Effector CD4-positive, alpha-beta T cell (primary cell): Measurements from ENCODE around the gene PRSS12.

Source experiments
- DNase-seq: peaks from one replicate; pipeline ENCODE4 v3.0.0-alpha.2; 2020

PRSS12 gene

DNA sequence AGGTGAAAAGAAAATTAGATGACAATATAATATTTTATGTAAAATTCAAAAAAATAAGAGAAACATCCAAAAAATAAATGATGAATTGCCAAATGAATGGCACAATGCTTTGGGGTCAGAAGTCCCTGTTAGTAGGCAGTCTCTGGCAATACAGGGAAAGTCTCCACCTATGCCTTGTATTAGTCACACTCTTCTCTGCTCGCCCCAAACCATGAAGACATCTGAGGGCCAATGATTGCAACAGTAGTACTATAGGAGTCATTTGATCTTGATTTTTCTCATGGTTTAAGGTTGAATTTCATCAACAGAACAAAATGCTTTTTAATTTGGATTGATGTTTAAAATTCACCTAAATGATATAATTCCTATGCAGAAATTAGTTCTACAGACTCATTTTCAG lies 3.9 kb upstream of the PRSS12 start:
- DNase-seq = no peak

DNA sequence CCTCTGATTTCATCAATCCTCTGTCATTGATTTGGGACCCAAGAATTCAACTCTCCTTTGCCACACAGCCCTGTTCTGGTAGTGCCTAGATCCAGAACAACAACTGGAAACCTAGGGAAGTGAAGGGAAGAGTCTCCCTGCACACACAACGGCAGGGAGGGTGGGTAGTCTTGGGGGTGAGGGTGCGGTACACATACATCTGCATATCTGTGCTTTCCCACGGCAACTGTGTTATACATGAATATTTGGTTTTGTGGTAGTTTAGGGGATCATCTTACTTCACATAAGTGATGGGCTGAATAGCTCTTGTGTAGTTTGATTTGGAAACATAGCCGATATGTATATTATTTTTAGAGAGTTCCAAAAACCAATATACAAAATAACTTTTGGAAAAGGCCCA lies 3.3 kb upstream of the PRSS12 start:
- no peak for DNase-seq

DNA sequence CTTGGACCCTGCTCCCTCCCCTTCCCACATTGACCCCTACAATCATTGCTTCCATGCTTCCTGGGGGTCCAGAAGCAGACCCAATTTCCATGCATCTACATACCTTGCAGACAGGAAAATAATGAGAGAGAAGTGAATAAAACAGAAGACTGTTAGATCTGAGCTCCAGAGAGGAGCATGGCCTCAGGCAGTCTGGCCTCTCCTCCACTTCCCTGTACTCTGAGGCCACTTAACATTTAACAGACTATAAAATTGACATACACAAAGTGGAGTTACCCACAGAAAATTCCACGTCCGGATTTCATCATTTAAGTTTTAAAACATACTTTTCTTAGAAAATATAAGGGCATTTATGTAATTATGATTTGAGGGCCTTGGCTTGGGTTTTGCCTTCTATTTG lies 2.1 kb upstream of the PRSS12 start:
- DNase-seq = no peak

DNA sequence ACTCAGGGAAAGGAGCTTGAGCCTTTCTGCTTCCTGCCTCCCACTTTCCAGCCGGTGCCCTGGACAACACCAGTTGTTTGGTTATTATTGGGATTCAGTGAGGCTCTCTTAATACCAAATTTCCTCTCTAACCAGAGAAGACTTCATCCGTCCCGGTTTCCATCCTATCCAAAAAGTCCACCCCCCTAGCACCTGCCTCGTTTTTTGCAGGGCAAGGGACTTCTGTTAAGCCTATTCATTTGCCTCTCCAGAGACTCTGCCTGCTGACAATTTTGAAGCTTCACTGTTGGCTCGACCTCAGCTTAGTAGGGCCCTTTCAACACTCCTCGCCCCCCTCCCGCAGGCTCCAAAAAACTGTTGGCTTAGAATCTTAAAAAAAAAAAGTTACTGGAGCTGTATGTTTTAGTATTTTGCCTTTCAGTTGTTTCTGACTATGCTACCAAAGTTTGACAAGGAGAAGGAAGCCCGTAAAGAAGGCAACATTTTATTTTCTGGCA lies 779 bp upstream of the PRSS12 start:
- DNase-seq = no peak

DNA sequence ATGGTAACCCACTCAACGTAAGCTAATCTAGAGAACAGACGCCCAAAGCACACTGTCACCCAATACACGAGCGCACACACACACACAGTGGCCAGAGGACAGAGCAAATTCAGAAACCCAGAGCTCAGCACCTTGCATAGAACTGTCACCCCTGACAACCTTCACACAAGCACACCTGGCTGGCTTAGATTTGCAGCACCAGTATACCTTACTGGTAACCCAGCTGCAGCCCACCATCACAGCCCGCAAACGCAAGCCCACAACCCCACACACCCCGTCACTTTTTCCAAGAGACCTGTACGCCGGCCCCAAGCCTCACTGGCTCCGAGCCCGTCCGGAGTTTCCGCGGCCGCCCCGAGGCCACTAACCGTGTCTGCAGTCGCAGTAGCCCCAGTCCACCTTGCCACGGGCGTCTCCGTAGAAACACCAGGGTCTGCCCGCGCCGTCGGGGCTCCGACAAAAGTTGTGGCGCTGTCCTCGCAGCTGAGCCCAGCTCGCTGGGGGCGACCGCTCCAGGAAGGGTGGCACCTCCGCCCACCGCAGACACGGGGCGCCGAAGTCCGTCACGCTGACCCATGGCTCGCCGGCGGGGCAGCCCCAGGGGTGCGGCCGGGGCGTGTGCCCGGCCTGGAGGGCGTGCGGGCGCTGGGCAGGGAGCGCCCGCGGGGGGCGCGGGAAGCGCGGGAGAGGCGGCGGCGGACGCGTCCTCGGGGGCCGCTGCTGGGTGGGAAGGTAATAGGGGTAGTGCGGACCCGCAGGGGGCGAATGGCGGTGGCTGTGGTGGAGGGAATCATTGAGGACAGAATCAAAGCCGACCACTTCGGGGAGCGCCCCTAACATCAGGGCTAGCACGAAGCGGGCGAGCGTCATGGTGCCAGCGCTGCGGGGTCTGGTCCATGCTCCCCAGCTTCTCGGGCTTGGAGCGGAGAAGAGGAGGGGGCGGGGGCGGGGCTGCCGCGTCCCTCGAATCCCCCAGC lies 664 bp downstream of the PRSS12 start:
- no peak for DNase-seq

DNA sequence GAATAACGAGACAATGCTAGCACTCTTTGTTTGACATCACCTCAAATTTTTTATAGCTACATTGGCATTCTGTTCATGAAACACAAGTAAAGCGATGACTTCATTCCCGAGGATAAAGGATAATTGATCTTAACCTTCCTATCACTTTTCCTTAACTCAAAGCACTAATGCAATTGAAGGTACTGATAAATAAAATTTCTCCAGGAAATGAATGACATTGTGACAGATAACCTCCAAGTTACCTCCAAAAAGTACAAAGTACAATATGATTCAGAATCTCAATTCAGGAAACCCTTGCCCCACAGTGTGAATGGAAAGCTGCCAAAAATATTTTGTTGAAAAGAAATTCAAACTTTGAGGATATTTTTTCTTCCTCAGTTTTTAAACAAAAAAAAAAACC lies 1.8 kb downstream of the PRSS12 start:
- DNase-seq = no peak

DNA sequence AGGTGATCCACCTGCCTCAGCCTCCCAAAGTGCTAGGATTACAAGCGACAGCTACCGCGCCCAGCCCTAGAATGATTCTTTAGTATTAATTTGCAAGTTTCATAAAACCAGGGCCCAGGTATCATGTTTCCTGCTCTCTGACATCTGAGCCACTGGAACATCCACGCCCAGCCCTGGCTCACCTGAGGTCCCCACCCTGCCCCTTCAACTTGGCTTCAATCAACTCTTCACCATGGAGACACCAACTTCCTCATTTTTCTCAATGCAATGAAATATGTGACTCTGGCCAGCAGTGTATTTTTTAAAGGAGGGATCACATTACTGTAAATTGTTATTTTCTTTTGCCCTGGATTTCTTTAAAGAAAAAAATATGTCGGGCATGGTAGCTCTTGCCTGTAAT lies 3.9 kb downstream of the PRSS12 start:
- no peak for DNase-seq

DNA sequence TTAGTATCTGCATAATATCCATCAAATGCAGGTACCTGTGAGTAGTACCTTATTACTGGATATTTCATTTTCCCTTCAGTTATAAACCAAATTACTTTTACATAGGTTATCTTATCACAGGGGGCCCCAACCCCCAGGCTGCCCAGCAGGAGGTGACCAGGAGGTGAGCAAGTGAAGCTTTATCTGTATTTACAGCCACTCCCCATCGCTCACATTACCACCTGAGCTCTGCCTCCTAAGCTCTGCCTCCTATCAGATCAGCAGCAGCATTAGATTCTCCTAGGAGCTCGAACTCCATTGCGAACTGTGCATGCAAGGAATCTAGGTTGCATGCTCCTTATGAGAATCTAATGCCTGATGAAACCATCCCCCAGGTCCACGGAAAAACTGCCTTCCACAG lies 6.3 kb downstream of the PRSS12 start:
- DNase-seq = no peak

DNA sequence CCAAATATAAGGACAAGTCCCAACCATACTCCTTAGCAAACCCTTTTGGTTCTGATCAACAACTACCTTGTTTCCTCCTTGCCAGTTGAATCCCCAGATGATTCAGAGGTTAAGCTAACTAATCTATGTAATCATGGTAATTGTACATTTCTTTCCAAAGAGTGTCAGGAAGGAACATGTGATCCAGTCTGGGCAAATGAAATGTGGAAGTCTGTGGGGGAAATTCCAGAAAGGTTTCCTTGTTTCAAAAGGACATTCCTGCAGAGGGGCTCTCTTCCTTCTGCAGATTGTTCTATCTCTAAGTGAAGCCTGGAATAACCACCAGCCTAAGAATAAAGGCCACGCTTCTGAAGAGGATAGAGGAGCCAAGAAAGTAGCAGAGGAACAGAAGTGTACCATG lies 7.0 kb downstream of the PRSS12 start:
- no peak for DNase-seq

DNA sequence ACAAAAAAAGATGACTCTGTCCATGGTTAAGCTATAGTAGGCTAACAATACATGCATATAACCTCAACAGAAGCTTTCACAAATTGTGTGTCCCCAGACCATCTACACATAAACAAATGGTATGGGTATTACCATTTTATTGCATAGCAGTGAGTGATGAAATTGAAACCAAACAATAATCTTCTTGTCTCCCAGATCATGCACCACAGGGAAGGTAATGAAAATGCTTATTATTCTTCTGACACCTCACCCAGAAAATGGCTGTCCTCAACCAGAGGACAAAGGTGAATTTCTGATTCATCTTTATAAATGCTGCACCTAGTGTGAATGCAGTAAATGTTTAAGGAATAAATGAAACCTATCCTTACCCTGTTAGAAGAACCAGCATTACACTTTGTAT lies 8.0 kb downstream of the PRSS12 start:
- DNase-seq = no peak

DNA sequence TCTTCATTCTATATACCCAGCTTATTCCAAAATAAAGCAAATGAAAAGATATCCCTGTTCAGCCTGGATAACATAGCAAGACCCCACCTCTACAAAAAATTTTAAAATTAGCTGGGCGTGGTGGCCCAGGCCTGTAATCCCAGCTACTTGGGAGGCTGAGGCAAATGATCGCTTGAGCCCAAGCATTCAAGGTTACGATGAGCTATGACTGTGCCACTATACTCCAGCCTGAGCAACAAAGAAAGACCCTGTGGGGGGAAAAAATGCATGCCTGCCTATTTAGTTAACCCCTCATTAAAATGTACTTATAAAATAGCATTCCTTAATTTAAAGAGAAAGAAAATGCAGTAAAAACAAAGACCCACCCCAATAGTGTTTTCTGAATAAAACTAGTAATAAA lies 9.3 kb downstream of the PRSS12 start:
- DNase-seq = no peak

DNA sequence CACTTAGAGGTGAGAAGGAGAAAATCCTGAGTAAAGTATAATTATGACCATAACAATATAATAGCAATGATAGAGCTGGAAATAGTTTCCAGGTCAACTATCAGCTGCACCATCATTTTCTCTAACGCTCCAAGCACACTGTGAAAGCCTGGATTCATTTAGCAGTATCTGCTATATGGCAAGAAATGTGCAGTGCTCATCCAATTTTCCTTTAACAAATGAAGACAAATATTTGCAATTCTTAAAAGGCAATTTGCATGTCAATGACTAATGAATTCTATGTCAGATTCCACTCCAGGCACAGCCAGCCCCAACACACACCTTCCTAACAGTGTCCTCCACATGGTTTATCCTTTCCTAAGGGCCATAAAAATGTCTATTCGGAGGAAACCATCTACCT lies 12.7 kb downstream of the PRSS12 start:
- DNase-seq = no peak

DNA sequence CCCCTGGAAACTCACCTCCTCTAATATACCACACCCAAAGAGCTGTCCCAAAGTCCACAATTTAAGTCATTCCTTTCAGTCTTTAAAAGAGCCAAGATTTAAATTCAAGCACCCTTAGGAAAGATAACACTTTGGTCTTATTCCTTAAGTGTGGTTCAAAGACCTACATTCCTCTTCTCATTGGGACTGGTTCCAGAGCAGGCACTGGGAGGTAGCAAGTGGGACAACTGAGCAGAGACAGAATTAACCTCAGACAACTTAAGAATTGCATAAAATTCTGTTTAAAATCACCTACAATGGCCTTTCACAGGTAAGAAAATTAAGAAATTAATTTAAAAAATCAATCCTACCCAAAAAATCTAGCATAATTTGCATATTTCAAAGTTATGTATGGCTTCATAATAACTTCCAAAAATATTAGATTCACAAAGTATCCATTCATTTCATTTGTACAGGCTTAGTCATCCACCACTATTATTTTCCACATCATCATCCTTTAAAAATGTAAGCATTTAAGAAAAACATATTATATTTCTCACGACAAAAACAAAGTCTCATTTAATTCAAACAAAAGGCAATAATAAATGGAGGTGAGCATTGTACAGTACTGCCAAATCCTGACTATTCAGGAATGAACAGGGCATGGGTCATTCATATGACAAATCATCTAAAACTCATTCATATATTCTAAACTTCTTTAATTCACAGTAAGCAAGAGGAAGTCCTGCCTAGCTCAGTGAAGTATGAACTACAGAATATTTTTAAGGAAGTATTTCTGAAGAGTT lies 13.6 kb downstream of the PRSS12 start:
- DNase-seq = no peak

DNA sequence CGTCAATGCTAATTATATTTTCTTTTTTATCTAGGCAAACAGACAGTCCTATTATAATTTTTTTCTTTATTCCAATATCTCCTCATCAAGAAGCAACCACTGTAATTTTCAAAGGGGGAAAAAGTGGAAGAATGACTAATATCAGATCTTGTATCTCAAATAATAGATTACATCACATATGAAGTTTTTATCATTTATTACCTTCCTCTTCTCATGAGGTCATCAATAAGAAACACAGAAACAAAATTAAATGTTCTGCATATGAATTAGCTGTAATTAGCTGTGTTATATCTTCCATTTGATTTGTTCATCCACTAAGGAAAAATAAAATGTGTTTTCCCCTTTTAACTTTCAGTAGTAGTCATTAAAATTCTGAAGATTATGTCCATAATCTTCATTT lies 14.3 kb downstream of the PRSS12 start:
- DNase-seq = no peak

DNA sequence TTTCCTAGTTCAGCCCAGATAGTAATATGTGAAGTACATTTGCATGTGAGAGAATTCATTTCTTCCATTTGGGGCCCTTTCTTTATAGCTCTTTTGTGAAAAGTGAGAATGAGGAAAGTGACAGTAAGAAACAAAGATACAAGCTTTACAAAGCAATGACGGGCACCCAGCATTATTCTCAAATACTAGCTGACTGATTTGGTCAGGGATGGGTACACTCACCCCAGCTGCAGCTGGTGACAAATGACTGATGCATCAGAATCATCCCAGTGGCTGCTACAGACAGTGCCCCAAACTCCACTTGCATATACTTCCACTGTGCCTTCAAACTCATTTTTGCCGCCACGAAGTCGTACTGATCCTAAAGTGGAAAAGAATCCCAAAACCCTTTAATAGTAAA lies 14.8 kb downstream of the PRSS12 start:
- DNase-seq = no peak

DNA sequence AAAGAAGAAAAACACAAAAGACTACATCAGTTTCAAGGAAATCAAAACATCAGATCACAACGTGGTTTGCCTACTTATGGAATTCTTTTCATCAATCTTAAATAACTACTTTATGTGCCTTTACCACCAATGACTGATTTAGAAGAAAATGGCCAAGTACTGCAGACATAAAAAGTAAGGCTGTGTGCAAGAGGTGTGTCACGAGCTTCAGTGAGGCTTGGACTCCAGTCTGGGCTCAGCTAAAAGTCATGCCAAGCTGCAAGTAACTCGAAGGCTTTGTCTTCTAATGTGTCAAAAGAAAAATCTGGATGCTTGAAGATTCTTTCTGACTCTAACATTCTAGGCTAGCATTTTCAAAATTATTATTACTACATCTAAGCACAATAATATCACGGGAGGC lies 17.0 kb downstream of the PRSS12 start:
- no peak for DNase-seq

DNA sequence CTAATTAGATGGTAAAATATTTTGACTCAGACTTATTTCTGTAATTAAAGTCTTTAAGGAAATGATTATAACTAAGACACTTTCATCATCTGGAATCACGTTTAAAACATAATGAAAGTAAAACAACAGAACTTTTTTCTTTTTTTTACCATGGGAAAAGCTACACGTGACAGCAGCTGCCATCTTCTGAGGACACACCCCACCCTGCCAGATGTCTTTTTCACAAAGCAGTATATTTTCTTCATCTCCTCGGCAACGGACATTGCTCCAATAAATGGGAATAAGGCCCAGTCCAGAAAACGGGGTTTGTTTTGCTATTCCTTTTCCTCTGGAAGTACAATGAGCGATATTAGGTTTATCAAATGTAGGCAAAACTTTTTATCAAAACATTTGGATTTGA lies 17.5 kb downstream of the PRSS12 start:
- DNase-seq = no peak

DNA sequence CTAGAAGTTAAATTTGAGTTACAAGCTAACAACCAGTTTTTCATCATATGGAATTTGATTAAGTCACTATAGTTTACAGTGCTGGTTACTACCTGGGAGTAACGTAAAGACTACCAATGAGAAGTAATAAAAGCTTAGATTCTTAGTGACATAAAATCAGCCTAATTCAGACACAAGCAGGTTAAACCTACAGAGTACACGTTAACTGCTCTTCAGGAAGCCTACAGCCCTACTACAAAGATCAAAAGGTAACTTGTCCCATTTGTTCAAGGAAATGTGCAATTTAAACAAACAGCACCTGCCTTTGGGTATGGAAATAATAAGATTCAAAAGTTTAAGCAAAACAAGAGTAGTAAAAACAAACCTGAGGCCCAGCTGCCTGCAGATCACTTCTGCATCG lies 21.5 kb downstream of the PRSS12 start:
- no peak for DNase-seq

DNA sequence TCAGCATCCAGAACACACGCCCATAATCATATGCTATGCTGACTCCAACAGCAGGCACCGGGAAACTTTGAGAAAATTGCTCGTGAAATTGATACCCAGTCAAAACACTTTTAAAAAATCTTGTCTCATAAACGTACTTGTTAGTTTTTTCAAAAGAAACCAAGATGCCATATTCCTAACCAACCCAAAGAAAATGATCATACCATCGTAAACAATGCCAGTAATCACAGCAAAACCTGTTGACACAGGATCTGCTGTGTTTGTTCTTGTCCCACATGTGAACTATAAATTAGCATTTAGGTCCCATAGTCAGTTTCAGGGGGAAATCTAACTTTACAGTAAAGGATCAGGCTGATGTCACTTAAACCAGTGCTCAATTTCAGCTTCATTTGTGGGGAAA lies 23.0 kb downstream of the PRSS12 start:
- no peak for DNase-seq

DNA sequence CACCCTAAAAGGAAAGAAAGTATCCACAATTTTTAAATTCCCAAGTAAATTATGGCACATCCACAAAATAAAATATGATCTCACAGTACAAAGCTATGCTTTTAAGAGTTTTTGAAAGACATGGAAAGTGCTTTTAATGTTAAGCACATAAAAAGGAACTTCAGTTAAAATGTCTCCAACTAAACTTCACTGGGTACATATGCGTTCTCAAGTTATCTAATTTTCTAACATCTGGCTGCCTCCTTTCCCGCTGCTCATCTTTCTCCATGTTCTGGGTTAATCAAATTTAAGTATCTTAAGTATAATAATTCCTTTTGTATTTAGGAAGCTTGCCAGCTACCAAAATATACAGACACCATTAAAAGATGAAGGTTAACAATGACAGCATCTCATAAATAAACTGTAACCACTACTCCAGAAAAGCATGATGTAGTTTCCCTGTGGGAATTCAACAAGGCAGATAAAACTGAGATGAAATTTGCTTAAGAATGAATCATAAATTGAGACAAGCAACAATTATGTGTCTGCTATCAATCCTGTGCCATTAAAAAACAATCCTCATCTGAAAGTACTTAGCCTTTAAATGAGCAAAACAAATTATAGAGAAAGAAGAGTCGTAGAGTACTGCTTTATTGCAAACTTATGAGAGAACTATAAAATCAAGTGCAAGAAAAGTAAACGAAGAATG lies 25.1 kb downstream of the PRSS12 start:
- DNase-seq = no peak

DNA sequence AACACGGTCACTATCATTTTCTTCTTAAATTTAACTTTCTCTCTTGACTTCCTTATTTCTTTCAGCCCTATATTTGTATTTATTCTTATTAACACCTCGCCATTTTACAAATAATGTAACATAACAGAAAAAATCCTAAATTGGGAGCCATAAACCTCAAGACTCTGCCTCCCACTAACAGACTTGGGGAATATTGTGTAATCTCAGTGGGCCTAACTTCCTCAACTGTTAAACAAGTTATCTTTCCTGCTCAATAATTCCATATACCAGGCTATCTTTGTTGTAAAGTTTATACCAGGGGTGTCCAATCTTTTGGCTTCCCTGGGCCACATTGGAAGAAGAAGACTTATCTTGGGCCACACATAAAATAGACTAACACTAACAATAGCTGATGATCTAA lies 26.2 kb downstream of the PRSS12 start:
- no peak for DNase-seq

DNA sequence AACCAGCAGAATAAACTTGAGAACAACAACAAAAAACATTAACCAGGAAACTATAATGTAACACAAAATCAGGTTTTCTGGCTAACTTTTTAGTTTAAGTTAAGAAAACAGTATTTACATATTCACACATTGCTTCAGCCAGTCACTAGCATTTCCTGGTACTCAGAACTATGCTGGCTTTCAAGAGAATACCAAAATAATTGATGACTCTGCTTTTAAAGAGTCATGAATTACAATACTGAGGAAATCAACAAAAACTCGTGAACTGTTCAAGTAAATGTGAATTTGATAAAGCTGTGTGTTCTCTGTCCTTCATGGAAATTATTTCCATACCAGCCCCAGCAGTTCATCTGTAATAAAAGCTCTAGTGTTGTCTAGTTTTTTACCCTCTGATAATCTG lies 27.4 kb downstream of the PRSS12 start:
- no peak for DNase-seq

DNA sequence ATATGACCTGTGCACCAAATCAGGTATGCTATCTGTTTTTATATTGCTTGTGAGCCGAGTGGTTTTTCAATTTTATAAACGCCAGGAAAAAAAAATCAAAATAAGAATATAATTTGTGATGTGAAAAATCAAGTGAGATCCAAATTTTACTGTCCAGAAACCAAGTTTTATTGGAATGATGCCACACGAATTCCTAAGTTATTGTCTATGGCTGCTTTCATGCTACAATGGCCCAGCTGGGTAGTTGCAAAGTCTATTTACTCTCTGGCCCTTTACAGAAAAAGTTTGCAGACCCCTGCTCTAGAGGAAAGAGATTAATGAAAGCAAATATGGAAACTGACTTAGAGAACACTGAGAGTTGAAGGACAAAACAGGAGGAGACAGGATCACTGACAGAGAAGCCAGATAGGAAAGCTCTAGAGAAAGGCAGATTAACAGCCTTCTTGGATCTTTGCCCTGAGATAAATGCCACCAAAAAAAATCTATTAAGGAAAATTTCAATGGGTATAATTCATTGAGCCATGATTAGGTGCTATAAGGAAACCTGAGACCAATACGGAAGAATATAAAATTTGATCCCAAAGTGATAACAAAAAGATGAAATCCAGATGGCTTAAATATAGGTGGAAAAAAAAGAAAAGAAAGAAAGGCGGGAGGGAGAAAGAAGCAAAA lies 29.8 kb downstream of the PRSS12 start:
- DNase-seq = no peak
